Activated CD4-positive, CD25-positive, alpha-beta regulatory T cell treated with anti-CD3 and anti-CD28 coated beads, Interleukin-2, amount 50 U/mL, for 72 hours (primary cell): Measurements from ENCODE around the gene DYRK1A.

Experiments
- DNase-seq: peaks from one replicate; pipeline ENCODE4 v3.0.0; 2021

DYRK1A gene

DNA sequence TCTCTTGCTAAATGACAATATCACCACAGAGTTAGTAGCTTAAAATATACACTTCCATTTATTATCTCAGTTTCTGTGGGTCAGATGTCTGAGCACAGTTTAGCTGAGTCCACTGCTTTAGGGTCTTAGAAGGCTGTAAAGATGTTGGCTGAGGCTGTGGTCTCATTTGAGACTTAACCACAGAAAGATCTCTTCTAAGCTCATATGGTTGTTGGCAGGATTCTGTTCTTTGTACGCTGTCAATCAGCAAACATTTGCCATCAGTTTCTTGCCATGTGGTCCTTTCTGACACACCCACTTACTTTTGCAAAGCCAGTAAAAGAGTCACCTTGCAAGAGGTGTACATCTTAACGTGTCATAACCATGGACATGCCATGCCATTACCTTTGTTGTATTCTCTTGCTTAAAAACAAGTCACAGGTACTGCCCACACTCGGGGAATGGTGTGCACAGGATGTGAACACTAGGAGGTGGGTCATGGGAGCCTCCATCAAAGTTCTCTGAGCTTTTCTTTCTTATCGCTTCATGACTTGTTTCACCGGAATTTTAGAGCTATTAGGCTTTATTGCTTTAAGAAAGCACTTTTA, 18.7 kb downstream of the DYRK1A start:
- DNase-seq: no peak

DNA sequence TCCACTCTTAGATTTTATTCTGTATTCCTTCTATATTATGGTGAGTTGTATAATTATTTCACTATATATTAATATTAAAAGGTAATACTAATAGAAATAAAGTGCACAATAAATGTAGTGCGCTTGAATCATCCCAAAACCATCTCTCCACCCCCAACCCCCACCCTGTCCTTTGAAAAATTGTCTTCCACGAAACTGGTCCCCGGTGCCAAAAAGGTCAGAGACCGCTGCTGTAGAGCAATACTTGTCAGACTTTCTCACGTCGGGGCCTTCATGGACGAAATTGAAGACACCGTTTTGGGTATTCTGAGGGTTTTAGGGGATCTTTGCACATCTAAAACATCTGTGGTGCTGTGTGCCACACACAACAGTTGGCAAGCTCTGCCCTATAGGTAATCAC, 19.6 kb downstream of the DYRK1A start:
- no peak for DNase-seq

DNA sequence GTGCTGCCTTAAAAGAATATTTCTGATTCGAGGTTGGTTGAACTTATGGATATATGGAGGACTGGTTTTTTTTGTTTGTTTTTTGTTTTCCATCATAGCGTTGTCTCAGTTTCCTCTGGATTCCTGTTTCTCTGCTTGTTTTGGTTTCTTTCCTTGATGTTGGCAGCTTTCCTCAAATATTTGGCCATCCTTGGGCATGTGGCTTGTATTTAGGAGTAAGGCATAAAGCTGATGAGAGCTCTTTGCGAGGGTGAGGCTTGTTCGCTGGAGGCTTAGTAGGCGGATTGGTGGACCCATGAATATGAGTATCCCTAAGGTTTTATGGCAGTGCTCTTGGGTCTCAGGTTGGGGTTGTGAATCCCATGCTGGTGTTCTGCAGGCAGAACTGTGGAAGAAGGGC, 22.9 kb downstream of the DYRK1A start:
- DNase-seq: no peak

DNA sequence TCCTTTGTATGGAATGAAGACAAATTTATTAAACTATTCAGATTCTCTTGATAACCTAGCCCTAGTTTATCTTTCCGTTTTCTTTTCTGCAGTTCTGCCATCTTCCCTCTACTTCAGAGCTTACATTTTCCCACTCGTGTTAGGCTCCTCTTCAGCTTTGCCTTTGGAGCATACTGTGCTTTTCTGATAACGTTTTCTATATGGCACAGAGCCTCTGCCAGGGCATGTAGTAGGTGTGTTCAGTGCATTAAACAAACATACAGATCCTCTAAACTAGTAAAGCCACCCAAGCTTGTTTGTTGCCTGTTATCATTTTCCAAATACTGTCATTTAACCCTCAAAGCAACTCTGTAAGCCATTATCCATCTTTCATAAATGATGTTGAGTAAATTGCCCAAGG, 25.1 kb downstream of the DYRK1A start:
- no peak for DNase-seq

- DNase-seq: no peak
These were observed 25.9 kb downstream of the DYRK1A start for GRCh38 chr21:37392441-37392840.

- no peak for DNase-seq
These were observed 26.5 kb downstream of the DYRK1A start for GRCh38 chr21:37393030-37393429.

GRCh38 chr21:37393786-37394185, 27.2 kb downstream of the DYRK1A start:
- no peak for DNase-seq

- DNase-seq: no peak
These were observed 29.4 kb downstream of the DYRK1A start for GRCh38 chr21:37395961-37396360.

DNA sequence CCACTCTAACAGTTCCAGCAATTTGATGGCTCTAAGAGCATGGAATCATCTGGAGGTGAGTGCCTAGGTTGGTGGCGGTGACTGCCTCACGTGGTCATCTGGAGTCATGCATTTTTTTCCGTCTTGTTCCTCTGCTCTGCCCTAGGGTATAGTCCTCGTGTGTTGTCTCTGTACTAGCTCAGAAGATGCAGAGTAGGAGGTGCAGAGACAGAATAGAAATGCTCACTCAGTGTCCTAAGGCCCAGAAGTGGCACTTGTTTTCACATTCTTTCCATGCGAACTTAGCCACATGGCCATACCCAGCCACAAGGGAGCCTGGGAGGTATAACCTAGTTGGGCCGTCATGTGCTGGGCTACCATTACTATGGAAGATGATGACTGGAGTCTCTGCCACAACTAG, 30.3 kb downstream of the DYRK1A start:
- no peak for DNase-seq

GRCh38 chr21:37398697-37399096, 32.1 kb downstream of the DYRK1A start:
- DNase-seq: no peak

GRCh38 chr21:37402251-37402867, 35.8 kb downstream of the DYRK1A start:
- DNase-seq: no peak

GRCh38 chr21:37405629-37406028, 39.1 kb downstream of the DYRK1A start:
- DNase-seq: no peak

DNA sequence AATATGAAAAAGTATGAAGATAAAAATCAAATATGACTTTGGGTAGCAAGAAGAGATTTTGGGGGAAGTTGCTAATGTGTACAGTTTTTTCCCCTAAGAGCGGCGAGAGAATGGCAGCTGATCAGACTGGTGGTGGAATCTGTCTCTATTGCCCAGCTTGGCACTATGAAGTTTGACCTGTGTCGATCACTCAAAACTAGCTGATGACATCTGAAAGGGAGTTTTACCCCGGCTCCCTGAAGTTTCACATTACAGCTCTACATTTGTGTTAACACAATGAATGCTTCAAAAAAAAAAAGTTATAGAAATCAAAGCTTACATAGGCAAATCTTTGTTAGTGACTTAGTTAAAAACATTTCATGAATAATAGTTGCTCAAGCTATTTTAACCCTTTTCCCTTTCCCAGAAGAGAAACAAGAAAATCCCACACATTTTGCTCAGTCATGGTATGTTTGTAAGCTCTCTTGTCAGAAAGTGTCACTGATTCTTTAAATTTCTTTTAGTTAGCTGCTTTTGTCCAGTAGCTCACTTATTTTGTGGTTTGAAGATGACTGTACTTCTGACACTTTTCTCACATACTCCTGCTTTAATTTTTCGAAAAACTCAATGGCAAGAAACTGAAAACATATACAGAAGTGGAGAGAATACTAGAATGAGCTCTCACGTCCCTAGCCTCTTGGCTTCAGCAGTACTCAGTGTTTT, 41.3 kb downstream of the DYRK1A start:
- no peak for DNase-seq

- no peak for DNase-seq
These were observed 42.1 kb downstream of the DYRK1A start for GRCh38 chr21:37408464-37409193.

- DNase-seq: no peak
These were observed 44.1 kb downstream of the DYRK1A start for GRCh38 chr21:37410639-37411038.

DNA sequence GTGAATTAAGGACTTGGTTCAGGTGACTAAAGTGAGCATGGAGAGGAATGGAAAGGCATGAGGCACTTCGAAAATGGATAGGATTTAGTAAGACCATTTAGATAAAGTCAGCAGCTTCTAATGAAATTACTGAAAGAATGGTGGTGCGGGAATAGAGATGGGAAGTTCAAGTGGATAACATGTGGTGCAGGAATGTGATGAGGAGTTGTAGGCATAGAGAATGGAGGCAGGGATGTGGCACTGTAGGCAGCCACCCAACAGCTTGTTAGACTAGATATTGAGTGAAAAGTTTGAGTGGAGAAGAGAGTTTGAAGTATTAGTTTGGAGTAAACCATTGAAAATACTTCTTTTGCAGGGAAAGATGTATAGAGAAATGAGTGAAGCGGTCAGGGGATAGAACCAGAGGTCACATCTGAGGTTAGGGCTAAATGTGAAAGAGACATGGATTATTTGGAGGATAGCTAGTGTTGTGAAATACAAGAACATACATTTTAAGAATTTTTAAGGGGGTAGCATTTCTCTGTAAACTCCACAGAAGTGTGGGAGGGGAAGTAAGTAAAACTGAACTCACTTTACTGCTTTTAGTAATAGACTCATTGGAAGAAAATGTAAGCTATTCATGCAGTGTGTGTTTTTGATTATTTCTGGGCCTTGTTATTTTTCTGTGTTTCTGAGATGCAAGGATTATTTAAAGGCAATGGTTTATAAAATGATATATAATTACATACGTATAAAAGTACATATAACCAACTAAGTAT, 46.2 kb downstream of the DYRK1A start:
- no peak for DNase-seq

GRCh38 chr21:37413553-37414291, 47.1 kb downstream of the DYRK1A start:
- no peak for DNase-seq

DNA sequence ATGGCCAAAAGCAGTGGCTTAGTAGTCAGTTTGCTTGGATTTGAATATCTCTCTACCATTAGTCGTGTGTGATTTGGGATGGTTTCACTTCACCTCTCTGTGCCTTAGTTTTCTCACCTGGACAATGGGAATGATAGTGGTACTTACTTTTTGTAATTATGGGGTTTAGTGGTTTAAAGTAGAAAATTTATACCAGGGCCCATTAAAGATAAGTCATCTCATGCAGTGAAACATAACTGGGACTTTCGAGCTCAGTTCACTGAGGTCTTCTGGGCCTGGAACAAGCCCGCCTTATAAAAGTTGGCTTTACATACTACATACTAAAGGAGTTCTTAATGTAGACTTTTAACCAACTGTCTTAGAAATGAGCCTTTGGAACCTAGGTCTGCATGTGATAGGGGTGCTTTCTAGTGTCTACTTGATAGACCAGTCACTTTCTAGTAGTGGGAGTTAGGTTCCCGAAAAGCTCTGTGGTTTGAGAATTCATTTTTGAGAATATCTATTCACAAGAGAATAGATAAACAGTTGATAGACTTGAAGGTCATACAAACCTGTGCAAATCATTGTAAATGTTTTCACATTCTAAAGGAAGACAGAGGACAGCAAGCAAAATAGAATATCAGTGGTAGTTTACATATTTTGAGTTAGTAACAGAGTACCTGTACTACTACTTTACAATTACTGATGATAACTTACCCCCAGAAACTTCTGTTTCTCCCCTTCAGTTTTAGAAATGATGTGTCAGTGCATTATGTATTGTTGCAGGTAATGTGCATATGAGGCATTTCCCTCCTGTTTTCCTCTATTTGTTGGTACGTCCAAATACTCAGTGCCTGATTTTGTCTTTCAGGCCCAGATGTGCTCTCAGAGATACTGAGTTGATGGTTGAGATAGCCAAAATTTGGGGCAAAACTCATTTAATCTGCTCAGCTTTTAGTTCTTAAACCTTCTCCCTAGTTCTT, 48.0 kb downstream of the DYRK1A start:
- DNase-seq: no peak

- no peak for DNase-seq
These were observed 49.4 kb downstream of the DYRK1A start for GRCh38 chr21:37415939-37416338.

DNA sequence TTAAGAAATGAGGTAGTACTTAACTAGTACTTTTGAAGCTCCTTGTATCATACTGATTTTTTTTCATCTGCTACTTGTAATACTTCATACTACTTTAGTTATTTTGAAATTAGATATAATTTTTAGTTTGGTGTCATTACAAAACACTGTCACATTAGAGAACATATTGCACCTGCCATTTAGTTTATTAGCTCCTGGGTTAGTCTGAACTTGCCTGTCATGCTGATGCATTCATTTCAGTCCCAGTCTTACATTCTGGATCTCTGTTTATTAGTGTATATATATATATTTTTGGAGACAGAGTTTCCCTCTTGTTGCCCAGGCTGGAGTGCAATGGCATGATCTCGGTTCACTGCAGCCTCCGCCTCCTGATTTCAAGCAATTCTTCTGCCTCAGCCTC, 50.3 kb downstream of the DYRK1A start:
- no peak for DNase-seq
